ENCODE data around the gene HS6ST3.

DNA sequence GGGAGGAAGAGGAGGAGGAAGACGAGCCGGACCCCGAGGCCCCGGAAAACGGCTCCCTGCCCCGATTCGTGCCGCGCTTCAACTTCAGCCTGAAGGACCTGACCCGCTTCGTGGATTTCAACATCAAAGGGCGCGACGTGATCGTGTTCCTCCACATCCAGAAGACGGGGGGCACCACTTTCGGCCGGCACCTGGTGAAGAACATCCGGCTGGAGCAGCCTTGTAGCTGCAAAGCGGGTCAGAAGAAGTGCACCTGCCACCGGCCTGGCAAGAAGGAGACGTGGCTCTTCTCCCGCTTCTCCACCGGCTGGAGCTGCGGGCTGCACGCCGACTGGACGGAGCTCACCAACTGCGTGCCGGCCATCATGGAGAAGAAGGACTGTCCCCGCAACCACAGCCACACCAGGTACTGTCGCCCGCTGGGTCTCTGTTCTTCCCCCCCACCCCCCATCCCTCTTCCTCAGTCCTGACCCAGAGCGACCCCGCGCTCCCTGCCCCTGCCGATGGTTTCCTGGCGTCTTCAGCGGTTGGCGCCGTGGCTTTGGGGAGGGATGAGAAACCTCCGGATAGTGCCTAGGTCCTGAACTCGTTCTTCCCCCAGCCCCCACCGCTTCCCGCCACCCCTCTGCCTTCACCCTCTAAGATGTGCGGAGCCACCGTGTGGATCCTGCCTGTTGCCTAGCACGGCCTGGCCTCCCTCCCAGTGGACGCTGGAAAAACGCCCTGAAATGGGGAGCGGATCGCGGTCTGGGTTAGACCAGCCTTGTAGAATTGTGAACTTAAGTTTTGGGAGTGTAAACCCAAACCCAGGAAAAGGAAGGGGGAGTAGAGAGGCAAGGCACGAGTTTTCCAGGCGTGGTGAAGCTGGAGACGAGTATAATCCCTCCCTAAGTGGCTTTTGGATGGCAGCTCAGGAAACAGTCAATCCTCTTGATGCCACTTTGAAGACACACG is 1.5 kb downstream of the HS6ST3 start:
- no peak for TF ChIP-seq POLR2A (IDR thresholded peaks at IDR 0.05; ENCODE audit: low read depth, low read length)
- TF ChIP-seq, protein P1, sequence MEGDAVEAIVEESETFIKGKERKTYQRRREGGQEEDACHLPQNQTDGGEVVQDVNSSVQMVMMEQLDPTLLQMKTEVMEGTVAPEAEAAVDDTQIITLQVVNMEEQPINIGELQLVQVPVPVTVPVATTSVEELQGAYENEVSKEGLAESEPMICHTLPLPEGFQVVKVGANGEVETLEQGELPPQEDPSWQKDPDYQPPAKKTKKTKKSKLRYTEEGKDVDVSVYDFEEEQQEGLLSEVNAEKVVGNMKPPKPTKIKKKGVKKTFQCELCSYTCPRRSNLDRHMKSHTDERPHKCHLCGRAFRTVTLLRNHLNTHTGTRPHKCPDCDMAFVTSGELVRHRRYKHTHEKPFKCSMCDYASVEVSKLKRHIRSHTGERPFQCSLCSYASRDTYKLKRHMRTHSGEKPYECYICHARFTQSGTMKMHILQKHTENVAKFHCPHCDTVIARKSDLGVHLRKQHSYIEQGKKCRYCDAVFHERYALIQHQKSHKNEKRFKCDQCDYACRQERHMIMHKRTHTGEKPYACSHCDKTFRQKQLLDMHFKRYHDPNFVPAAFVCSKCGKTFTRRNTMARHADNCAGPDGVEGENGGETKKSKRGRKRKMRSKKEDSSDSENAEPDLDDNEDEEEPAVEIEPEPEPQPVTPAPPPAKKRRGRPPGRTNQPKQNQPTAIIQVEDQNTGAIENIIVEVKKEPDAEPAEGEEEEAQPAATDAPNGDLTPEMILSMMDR (IDR thresholded peaks at IDR 0.05; ENCODE audit: extremely low read depth in 1 of 2, insufficient read depth in 1 of 2, low read depth in 1 of 2, low read length in 2 of 2), result no peak

All from endothelial cell of umbilical vein (primary cell).